PFSK-1 (cell line): ENCODE data around the gene PMIS2.

Experiments
- POLR2AphosphoS5 ChIP-seq: IDR thresholded peaks from 2 replicates; pipeline ENCODE4 v1.6.1; 2012; ENCODE audit warnings: low read depth, mild to moderate bottlenecking, control low read depth, low read length, moderate library complexity
- SIN3A ChIP-seq: IDR thresholded peaks from 2 replicates; pipeline ENCODE4 v1.6.1; 2012; ENCODE audit warnings: mild to moderate bottlenecking, low read length, moderate library complexity, borderline replicate concordance; ENCODE audit not compliant: insufficient read depth
- TAF1 ChIP-seq: IDR thresholded peaks from 2 replicates; pipeline ENCODE4 v1.6.1; 2012; ENCODE audit warnings: low read length, control low read depth, borderline replicate concordance; ENCODE audit not compliant: insufficient read depth
- TF ChIP-seq, protein P1 (sequence below), 2 experiments: IDR thresholded peaks; 2 replicates each; pipeline versions ENCODE4 v1.6.1 to v1.8.0; 2011 to 2012; ENCODE audit warnings: low read depth in 2 of 2, low read length in 2 of 2, control low read depth in 1 of 2, inconsistent platforms in 1 of 2, mild to moderate bottlenecking in 1 of 2, moderate library complexity in 1 of 2; ENCODE audit not compliant: insufficient read depth in 1 of 2

DNA sequence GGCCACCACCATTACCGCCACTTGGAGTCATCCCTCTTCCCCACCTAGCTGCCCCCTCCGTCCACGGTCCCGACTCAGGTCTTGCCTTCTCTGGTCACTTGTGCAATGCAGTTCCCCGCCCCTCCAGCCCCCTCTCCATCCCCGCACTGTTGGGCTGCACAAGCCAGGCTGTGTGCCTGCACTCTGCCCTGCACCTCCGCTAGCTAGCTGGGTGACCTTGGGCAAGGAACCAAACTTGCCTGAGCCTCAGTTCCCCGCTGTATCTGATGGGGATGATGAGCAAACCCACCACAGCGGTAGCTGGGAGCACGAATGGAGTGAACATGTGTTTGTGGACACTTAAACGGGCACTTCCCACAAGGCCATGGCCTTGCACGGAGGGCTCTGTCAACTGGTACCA lies 46.1 kb upstream of the PMIS2 start:
- TF ChIP-seq POLR2AphosphoS5 = no peak
- TF ChIP-seq TAF1 = no peak
- TF ChIP-seq SIN3A = no peak
- TF ChIP-seq, protein P1, sequence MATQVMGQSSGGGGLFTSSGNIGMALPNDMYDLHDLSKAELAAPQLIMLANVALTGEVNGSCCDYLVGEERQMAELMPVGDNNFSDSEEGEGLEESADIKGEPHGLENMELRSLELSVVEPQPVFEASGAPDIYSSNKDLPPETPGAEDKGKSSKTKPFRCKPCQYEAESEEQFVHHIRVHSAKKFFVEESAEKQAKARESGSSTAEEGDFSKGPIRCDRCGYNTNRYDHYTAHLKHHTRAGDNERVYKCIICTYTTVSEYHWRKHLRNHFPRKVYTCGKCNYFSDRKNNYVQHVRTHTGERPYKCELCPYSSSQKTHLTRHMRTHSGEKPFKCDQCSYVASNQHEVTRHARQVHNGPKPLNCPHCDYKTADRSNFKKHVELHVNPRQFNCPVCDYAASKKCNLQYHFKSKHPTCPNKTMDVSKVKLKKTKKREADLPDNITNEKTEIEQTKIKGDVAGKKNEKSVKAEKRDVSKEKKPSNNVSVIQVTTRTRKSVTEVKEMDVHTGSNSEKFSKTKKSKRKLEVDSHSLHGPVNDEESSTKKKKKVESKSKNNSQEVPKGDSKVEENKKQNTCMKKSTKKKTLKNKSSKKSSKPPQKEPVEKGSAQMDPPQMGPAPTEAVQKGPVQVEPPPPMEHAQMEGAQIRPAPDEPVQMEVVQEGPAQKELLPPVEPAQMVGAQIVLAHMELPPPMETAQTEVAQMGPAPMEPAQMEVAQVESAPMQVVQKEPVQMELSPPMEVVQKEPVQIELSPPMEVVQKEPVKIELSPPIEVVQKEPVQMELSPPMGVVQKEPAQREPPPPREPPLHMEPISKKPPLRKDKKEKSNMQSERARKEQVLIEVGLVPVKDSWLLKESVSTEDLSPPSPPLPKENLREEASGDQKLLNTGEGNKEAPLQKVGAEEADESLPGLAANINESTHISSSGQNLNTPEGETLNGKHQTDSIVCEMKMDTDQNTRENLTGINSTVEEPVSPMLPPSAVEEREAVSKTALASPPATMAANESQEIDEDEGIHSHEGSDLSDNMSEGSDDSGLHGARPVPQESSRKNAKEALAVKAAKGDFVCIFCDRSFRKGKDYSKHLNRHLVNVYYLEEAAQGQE (IDR thresholded peaks at IDR 0.05; ENCODE audit: insufficient read depth in 1 of 2, low read depth in 2 of 2, low read length in 2 of 2) = no peak
